Tibial artery (tissue), 4 donors: ENCODE measurements around the gene GLDN.

Experiments used
- DNase-seq, 2 donors: peaks; one replicate each; pipeline ENCODE4 v3.0.0-alpha.2; 2019
- H3K27ac ChIP-seq, 2 donors: fragments of 200-600 bp; sonication (generic) in 1 of 2; 1 replicate in 1 of 2; 2 replicates in 1 of 2; pipeline ENCODE4 v1.5.1; 2018 to 2019; ENCODE audit warnings: mild to moderate bottlenecking in 1 of 2
- H3K27me3 ChIP-seq, 2 donors: fragments of 200-600 bp; sonication (generic) in 1 of 2; one replicate each; pipeline versions ENCODE4 v1.5.1 to v1.6.0; 2016 to 2019
- H3K36me3 ChIP-seq, 3 donors: fragments of 200-600 bp; sonication (generic) in 2 of 3; one replicate each; pipeline ENCODE4 v1.5.1; 2016 to 2019; ENCODE audit warnings: mild to moderate bottlenecking in 2 of 3
- H3K4me1 ChIP-seq, 4 donors: fragments of 200-600 bp; sonication (generic) in 2 of 4; 1 replicate in 3 of 4; 2 replicates in 1 of 4; pipeline ENCODE4 v1.5.1; 2016 to 2019
- H3K4me3 ChIP-seq, 2 donors: fragments of 200-600 bp; sonication (generic) in 1 of 2; 1 replicate in 1 of 2; 2 replicates in 1 of 2; pipeline ENCODE4 v1.5.1; 2018 to 2019; ENCODE audit warnings: mild to moderate bottlenecking in 2 of 2
- H3K9me3 ChIP-seq, 3 donors: fragments of 200-600 bp; sonication (generic) in 1 of 3; one replicate each; pipeline ENCODE4 v1.5.1; 2016 to 2019
- CTCF ChIP-seq, 2 experiments: fragments of 200-600 bp in 1 of 2; fragments of 450-650 bp in 1 of 2; IDR thresholded peaks; one replicate each; pipeline ENCODE4 v1.5.1; 2017 to 2019; ENCODE audit warnings: antibody characterized with exemption in 2 of 2, mild to moderate bottlenecking in 1 of 2, moderate library complexity in 1 of 2
- intact Hi-C: fragments of 100-400 bp; cut with DNase I; formaldehyde crosslinking; loops from one replicate; pipeline ENCODE4 v1.15.0; 2023; ENCODE audit warnings: low total_unique reads

The GLDN gene

GRCh38 chr15:51313074-51313393, 28.4 kb upstream of the GLDN start:
- Histone ChIP-seq H3K9me3 (no peaks in the 10 kb centered on the region), H3K27ac (no peak overlapping the region), H3K4me1 (peaks cover 0 to 24% (median 2%) of the 10 kb centered on the region in 4 donors), H3K27me3 (no peaks in the 10 kb centered on the region), H3K4me3 (no peak overlapping the region), H3K36me3 (no peaks in the 10 kb centered on the region)
- intact Hi-C loops, result no loop called here
- DNase-seq, result no peak
- no peak for TF ChIP-seq CTCF (IDR thresholded peaks at IDR 0.05)

DNA sequence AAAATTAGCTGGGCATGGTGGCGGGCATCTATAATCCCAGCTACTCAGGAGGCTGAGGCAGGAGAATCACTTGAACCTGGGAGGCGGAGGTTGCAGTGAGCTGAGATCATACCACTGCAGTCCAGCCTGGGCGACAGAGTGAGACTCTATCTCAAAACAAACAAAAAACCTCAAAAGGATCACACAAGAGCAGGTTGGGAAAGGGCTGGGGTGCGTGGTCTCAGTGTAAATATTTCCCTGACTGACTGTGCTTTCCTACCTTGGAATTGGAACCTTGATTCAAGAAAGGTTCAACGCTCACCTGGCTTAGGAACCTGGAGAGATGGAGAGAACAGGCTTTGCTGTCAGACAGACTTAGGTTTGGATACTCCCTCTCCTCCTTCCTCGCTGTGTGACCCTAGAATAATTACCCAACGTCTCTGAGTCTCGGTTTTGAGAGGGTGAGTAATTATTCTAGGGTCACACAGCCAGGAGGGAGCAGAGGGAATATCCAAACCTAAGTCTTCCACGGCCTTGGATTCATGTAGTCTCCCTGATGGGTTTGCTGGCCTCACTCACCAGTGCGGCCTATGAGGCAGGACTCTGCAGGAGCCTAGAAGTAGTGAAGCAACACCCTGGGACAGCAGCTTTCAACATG, 27.7 kb upstream of the GLDN start:
- TF ChIP-seq CTCF (IDR thresholded peaks at IDR 0.05), result no peak
- Histone ChIP-seq H3K4me3 (no peak overlapping the region), H3K36me3 (no peaks in the 10 kb centered on the region), H3K9me3 (no peaks in the 10 kb centered on the region), H3K27ac (no peak overlapping the region), H3K4me1 (peaks cover 0 to 23% (median 2%) of the 10 kb centered on the region in 4 donors), H3K27me3 (no peaks in the 10 kb centered on the region)
- DNase-seq, result no peak
- intact Hi-C loops, result no loop called here

DNA sequence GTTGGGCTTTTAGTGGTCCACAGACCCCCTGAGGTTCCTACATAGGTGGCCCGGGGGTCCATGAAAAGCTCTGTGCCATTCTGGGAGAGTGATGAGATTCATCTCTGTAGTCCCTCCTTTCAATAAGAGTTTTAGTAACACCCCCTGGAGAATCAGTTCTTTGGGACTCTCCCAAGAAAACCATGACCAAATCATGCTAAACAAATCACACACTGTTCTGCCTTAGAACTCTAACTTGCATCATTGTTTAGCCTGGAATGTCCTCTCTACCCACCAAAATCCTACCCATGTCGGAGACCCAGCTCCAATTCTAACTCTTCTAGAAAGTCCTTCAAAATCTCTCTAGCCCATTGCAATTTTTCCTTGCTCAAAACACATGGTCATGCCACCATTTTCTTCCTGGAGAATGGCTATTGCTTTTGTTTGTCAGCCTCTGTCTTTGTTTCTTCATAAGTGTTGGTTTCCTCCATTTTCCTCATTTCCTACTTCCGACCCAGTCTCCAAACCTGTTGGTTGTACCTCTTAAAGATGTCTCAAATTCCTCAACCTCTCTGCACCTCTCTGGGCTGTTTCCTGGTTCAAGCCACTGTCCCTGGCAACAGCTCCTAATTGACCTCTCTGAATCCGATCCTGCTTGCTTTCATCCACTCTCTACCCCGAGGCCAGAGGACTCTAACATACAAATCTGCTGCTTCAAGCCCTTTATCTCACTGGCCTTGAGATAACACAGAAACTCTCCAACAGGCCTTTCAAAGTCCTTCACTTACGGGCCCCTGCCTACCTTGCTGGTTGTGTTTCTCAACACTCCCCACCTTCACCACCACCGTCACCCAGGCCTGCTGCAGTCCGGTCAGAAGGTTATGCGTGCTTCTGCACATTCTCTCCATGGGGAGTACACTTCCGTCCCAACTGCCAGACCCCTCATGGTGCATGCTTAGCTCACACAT, 26.8 kb upstream of the GLDN start:
- H3K9me3 ChIP-seq, result no peaks in the 10 kb centered on the region
- H3K27me3 ChIP-seq, result no peaks in the 10 kb centered on the region
- no peak overlapping the region for H3K4me3 ChIP-seq
- H3K4me1 ChIP-seq, result peaks cover 0 to 14% (median 2%) of the 10 kb centered on the region in 4 donors
- H3K27ac ChIP-seq, result no peak overlapping the region
- no peaks in the 10 kb centered on the region for H3K36me3 ChIP-seq
- intact Hi-C loops, result no loop called here
- peak in 1 of 2 donors; percentile 54 for DNase-seq
- TF ChIP-seq CTCF (IDR thresholded peaks at IDR 0.05), result no peak

DNA sequence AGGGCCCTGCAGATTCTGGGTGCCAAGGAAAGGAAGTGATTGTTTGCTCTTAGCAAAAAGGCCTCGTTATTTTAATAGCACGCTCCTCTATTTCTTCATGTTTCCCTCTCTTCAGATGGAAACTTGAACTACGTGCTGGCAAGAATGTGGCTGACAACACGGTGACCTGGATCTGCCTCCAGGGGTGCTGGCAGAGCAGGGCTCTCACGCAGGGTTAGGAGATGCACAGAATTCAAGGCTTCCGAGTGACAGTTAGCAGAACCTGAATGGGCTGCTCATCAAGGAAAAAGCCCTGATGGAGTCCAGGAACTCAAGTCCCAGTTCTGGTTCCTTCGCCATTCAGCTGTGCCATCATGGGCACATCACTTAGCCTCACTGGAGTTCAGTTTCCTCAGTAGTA, 25.7 kb upstream of the GLDN start:
- DNase-seq, result peak in 1 of 2 donors; percentile 27
- no peaks in the 10 kb centered on the region for H3K27me3 ChIP-seq
- no peaks in the 10 kb centered on the region for H3K36me3 ChIP-seq
- H3K27ac ChIP-seq, result no peak overlapping the region
- TF ChIP-seq CTCF (IDR thresholded peaks at IDR 0.05), result no peak
- no peak overlapping the region for H3K4me3 ChIP-seq
- intact Hi-C loops, result no loop called here
- no peaks in the 10 kb centered on the region for H3K9me3 ChIP-seq
- H3K4me1 ChIP-seq, result peaks cover 0 to 4% (median 2%) of the 10 kb centered on the region in 4 donors

GRCh38 chr15:51316636-51317035, 24.8 kb upstream of the GLDN start:
- DNase-seq, result peak in 1 of 2 donors; percentile 37
- H3K27me3 ChIP-seq, result no peaks in the 10 kb centered on the region
- no peaks in the 10 kb centered on the region for H3K36me3 ChIP-seq
- no peaks in the 10 kb centered on the region for H3K9me3 ChIP-seq
- H3K4me3 ChIP-seq, result no peak overlapping the region
- H3K4me1 ChIP-seq, result peaks cover 0 to 4% (median 0%) of the 10 kb centered on the region in 4 donors
- H3K27ac ChIP-seq, result no peak overlapping the region
- no peak for TF ChIP-seq CTCF (IDR thresholded peaks at IDR 0.05)
- intact Hi-C loops, result no loop called here
